ENCODE measurements around the gene VAC14. TPM values are rescaled to one million over a fixed set of nuclear protein-coding genes. Genes with fewer than 3 reads are reported as not detected.

Gene VAC14
- total RNA-seq, 1 experiment from 2014 or later, result 49.9 TPM

GRCh38 chr16:70696952-70697593, 103.9 kb downstream of the VAC14 start:
- peak overlapping the region; percentile 28 to 83 (median 81); a peak in 4 of 7 replicates for H3K27ac Mint-ChIP-seq
- no peak for TF ChIP-seq CTCF (conservative IDR thresholded peaks at IDR 0.05)

More at GRCh38 chr16:70696952-70697593, 103.9 kb downstream of the VAC14 start:
- no peak overlapping the region for H3K9ac ChIP-seq (ENCODE audit: extremely low read depth, insufficient read length, low read length)
- H3K4me2 ChIP-seq (ENCODE audit: insufficient read depth, insufficient read length, low read length), result no peak overlapping the region
- no peak overlapping the region for H2BK20ac ChIP-seq (ENCODE audit: low read depth, low read length, poor library complexity, severe bottlenecking)
- H3K27me3 Mint-ChIP-seq (ENCODE audit: low read depth), result no peaks in the 10 kb centered on the region
- no peak overlapping the region for H2AFZ ChIP-seq (ENCODE audit: low read length)
- no peak overlapping the region for H2BK15ac ChIP-seq (ENCODE audit: low read depth, low read length)
- H3K56ac ChIP-seq (ENCODE audit: insufficient read length, low read depth, low read length), result no peak overlapping the region
- no peak for DNase-seq
- no CpG with 5 or more reads among the region's 19 CpGs for WGBS (ENCODE audit: extremely low coverage, insufficient read length, low lambda C conversion rate)
- no peak overlapping the region; the same call in 1 of the 2 replicates for H3K14ac ChIP-seq (ENCODE audit: insufficient read depth, low read length)
- no peaks in the 10 kb centered on the region for H3K23me2 ChIP-seq (ENCODE audit: insufficient read length, low read depth, low read length, poor library complexity, severe bottlenecking)
- H3K4me1 ChIP-seq (ENCODE audit: insufficient read depth, low read length), result no peaks in the 10 kb centered on the region; the same call in 1 of the 2 replicates
- peaks cover 33 to 37% of the 10 kb centered on the region in 2 experiments for H3K4me1 Mint-ChIP-seq
- H4K91ac ChIP-seq (ENCODE audit: insufficient read length, low read depth, low read length), result no peak overlapping the region
- H3K36me3 Mint-ChIP-seq (ENCODE audit: insufficient read depth in 1 of 3, low read depth in 3 of 3), result peaks cover 8 to 12% (median 12%) of the 10 kb centered on the region in 3 experiments; a peak in 4 of 7 replicates
- no peak overlapping the region for H3K4me3 Mint-ChIP-seq
- no peaks in the 10 kb centered on the region for H3K79me2 ChIP-seq (ENCODE audit: insufficient read depth, low read length)
- no peak overlapping the region for H2BK120ac ChIP-seq (ENCODE audit: low read depth, low read length, poor library complexity, severe bottlenecking)
- H3K79me1 ChIP-seq (ENCODE audit: insufficient read depth, low read depth, low read length, poor library complexity, severe bottlenecking), result no peaks in the 10 kb centered on the region
- no peaks in the 10 kb centered on the region for H3K27me3 ChIP-seq (ENCODE audit: insufficient read depth, low read length)
- no peak overlapping the region for H2AK5ac ChIP-seq (ENCODE audit: insufficient read length, low read length)
- H3K9me3 Mint-ChIP-seq, result no peaks in the 10 kb centered on the region
- H2BK5ac ChIP-seq (ENCODE audit: insufficient read length, low read length), result no peak overlapping the region
- H3K27ac ChIP-seq (ENCODE audit: insufficient read length, low read depth, low read length), result no peak overlapping the region
- H2BK12ac ChIP-seq (ENCODE audit: insufficient read length, low read depth, low read length), result no peak overlapping the region
- no peaks in the 10 kb centered on the region for H4K20me1 ChIP-seq (ENCODE audit: control insufficient read depth, insufficient read depth, insufficient read length)
- no peak overlapping the region for H3K23ac ChIP-seq (ENCODE audit: insufficient read length, low read depth, low read length)
- H3K9me3 ChIP-seq (ENCODE audit: control insufficient read depth, low read depth, low read length), result no peaks in the 10 kb centered on the region
- no peak overlapping the region for H3T11ph ChIP-seq (ENCODE audit: low read length)
- no peak overlapping the region for H3K4ac ChIP-seq (ENCODE audit: low read depth, low read length)
- no peak overlapping the region for H3K18ac ChIP-seq (ENCODE audit: insufficient read length, low read depth, low read length)
- H4K8ac ChIP-seq (replicated peaks; ENCODE audit: insufficient read length, low read depth, low read length), result no peak overlapping the region
- no peak overlapping the region for H4K5ac ChIP-seq (ENCODE audit: insufficient read length, low read depth, low read length)
